ENCODE data around the gene FASLG. TPM values are rescaled to one million over a fixed set of nuclear protein-coding genes. Genes with fewer than 3 reads are reported as not detected.

FASLG gene
- total RNA-seq, 1 donor from 2014 or later, result not detected

GRCh38 chr1:172653015-172653709, 5.7 kb upstream of the FASLG start:
- H3K9me3 ChIP-seq, result no peaks in the 10 kb centered on the region
- no peaks in the 10 kb centered on the region for H3K4me1 ChIP-seq
- no peak overlapping the region for H3K4me3 ChIP-seq
- TF ChIP-seq POLR2A (IDR thresholded peaks at IDR 0.05) (no peak), POLR2AphosphoS5 (IDR thresholded peaks at IDR 0.05; ENCODE audit: insufficient read depth in 1 of 2, low read depth in 1 of 2) (no peak)
- TF ChIP-seq, protein P1, sequence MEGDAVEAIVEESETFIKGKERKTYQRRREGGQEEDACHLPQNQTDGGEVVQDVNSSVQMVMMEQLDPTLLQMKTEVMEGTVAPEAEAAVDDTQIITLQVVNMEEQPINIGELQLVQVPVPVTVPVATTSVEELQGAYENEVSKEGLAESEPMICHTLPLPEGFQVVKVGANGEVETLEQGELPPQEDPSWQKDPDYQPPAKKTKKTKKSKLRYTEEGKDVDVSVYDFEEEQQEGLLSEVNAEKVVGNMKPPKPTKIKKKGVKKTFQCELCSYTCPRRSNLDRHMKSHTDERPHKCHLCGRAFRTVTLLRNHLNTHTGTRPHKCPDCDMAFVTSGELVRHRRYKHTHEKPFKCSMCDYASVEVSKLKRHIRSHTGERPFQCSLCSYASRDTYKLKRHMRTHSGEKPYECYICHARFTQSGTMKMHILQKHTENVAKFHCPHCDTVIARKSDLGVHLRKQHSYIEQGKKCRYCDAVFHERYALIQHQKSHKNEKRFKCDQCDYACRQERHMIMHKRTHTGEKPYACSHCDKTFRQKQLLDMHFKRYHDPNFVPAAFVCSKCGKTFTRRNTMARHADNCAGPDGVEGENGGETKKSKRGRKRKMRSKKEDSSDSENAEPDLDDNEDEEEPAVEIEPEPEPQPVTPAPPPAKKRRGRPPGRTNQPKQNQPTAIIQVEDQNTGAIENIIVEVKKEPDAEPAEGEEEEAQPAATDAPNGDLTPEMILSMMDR (IDR thresholded peaks at IDR 0.05), result no peak
- DNase-seq (ENCODE audit: extremely low spot score in 2 of 2), result no peak
- H3K27ac ChIP-seq, result no peak overlapping the region
- H3K36me3 ChIP-seq, result no peaks in the 10 kb centered on the region
- intact Hi-C loops (cut with DNase I), result no loop called here
- no peaks in the 10 kb centered on the region for H3K27me3 ChIP-seq

GRCh38 chr1:172654535-172654934, 4.4 kb upstream of the FASLG start:
- no peak for DNase-seq (ENCODE audit: extremely low spot score in 2 of 2)
- intact Hi-C loops (cut with DNase I), result no loop called here
- no peaks in the 10 kb centered on the region for H3K4me1 ChIP-seq
- H3K4me3 ChIP-seq, result no peak overlapping the region
- H3K27ac ChIP-seq, result no peak overlapping the region
- H3K9me3 ChIP-seq, result no peaks in the 10 kb centered on the region
- no peak for TF ChIP-seq POLR2A (IDR thresholded peaks at IDR 0.05)
- TF ChIP-seq, protein P1 (IDR thresholded peaks at IDR 0.05), result no peak
- no peaks in the 10 kb centered on the region for H3K27me3 ChIP-seq
- H3K36me3 ChIP-seq, result no peaks in the 10 kb centered on the region

- no peak overlapping the region for H3K4me3 ChIP-seq
- no peak for DNase-seq (ENCODE audit: extremely low spot score in 2 of 2)
- TF ChIP-seq, protein P1 (IDR thresholded peaks at IDR 0.05), result no peak
- TF ChIP-seq POLR2A (IDR thresholded peaks at IDR 0.05), result no peak
- TF ChIP-seq POLR2AphosphoS5 (IDR thresholded peaks at IDR 0.05; ENCODE audit: insufficient read depth in 1 of 2, low read depth in 1 of 2), result no peak
- H3K27me3 ChIP-seq, result no peaks in the 10 kb centered on the region
- H3K9me3 ChIP-seq, result no peaks in the 10 kb centered on the region
- intact Hi-C loops (cut with DNase I), result no loop called here
- H3K4me1 ChIP-seq, result no peaks in the 10 kb centered on the region
- H3K27ac ChIP-seq, result no peak overlapping the region
- H3K36me3 ChIP-seq, result no peaks in the 10 kb centered on the region
Observed at GRCh38 chr1:172656576-172656975, 2.3 kb upstream of the FASLG start.

GRCh38 chr1:172657586-172657985, 1.3 kb upstream of the FASLG start:
- Histone ChIP-seq H3K9me3 (no peaks in the 10 kb centered on the region), H3K4me1 (no peaks in the 10 kb centered on the region), H3K27me3 (no peaks in the 10 kb centered on the region), H3K36me3 (no peaks in the 10 kb centered on the region), H3K27ac (no peak overlapping the region), H3K4me3 (no peak overlapping the region)
- DNase-seq (ENCODE audit: extremely low spot score in 2 of 2), result no peak
- intact Hi-C loops (cut with DNase I), result no loop called here
- TF ChIP-seq, protein P1 (IDR thresholded peaks at IDR 0.05), result no peak
- TF ChIP-seq POLR2AphosphoS5 (IDR thresholded peaks at IDR 0.05; ENCODE audit: insufficient read depth in 1 of 2, low read depth in 1 of 2) (no peak), POLR2A (IDR thresholded peaks at IDR 0.05) (no peak)

- Histone ChIP-seq H3K36me3 (no peaks in the 10 kb centered on the region), H3K27me3 (no peaks in the 10 kb centered on the region), H3K4me3 (no peak overlapping the region), H3K9me3 (no peaks in the 10 kb centered on the region), H3K4me1 (no peaks in the 10 kb centered on the region), H3K27ac (no peak overlapping the region)
- TF ChIP-seq POLR2AphosphoS5 (IDR thresholded peaks at IDR 0.05; ENCODE audit: insufficient read depth in 1 of 2, low read depth in 1 of 2) (no peak), POLR2A (IDR thresholded peaks at IDR 0.05) (no peak)
- TF ChIP-seq, protein P1 (IDR thresholded peaks at IDR 0.05), result no peak
- DNase-seq (ENCODE audit: extremely low spot score in 2 of 2), result no peak
- intact Hi-C loops (cut with DNase I), result no loop called here
Observed at GRCh38 chr1:172661107-172661506, 2.2 kb downstream of the FASLG start.
